ENCODE results near the gene LRP5. TPM values are rescaled to one million over a fixed set of nuclear protein-coding genes. Genes with fewer than 3 reads are reported as not detected.

The LRP5 gene
- total and polyA plus RNA-seq, 4 experiments from 2014 or later = 0.61 to 1.9 (median 1.4) TPM; not detected in 1

DNA sequence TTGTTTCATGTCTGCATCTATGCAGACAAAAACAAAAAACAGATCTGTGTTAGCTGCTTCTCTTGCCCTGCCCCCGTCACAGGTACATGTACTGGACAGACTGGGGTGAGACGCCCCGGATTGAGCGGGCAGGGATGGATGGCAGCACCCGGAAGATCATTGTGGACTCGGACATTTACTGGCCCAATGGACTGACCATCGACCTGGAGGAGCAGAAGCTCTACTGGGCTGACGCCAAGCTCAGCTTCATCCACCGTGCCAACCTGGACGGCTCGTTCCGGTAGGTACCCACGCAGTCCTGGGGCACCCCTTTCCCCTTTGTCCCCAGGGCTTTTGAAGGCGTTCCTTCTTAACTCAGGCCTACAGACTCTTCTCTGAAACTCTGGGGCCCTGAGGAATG lies 45.2 kb downstream of the LRP5 start:
- intact Hi-C loops (cut with micrococcal nuclease) = no loop called here
- no peaks in the 10 kb centered on the region for H3K9me3 ChIP-seq (ENCODE audit: control insufficient read depth in 1 of 2, low read length in 2 of 2)
- H3K27ac ChIP-seq (ENCODE audit: low read depth, low read length) = no peak overlapping the region
- Mint-ChIP-seq H3K4me3 (no peak overlapping the region), H3K9me3 (peaks cover 0 to 5% (median 0%) of the 10 kb centered on the region in 8 donors), H3K27ac (no peak overlapping the region), H3K36me3 (no peaks in the 10 kb centered on the region), H3K27me3 (no peaks in the 10 kb centered on the region), H3K4me1 (no peaks in the 10 kb centered on the region)
- H3K4me3 ChIP-seq (ENCODE audit: low read length in 2 of 2) = no peak overlapping the region
- no peaks in the 10 kb centered on the region for H3K27me3 ChIP-seq (ENCODE audit: insufficient read depth, low read length)
- no peak for DNase-seq
- no peaks in the 10 kb centered on the region for H3K4me1 ChIP-seq (ENCODE audit: insufficient read depth, low read length)
- ChIA-PET POLR2A (ENCODE audit: partially characterized antibody) (no interaction called here), CTCF (ENCODE audit: partially characterized antibody) (no interaction called here)
- no peaks in the 10 kb centered on the region for H3K36me3 ChIP-seq (ENCODE audit: insufficient read depth, low read length)

DNA sequence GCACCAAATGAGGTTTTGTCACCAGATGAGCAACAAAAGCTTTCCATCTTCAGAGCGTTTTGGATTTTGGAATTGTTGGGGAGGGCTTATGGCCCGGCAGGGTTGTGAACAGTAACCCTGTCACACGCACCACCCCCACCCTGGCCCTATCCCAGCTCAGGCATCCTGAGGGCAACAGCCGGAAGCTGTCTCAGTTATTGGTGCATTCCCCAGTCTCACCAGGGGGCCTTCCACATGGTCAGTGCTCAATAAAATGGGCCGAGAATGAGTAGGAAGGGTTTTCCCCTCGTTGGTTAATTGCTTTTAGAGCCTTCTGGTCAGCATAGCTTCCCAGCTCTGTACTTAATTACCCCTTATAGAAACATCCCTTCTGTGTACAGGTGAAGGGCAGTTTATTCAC lies 46.0 kb downstream of the LRP5 start:
- no peak overlapping the region for H3K4me3 ChIP-seq (ENCODE audit: low read length in 2 of 2)
- no peak overlapping the region for H3K4me3 Mint-ChIP-seq
- H3K36me3 ChIP-seq (ENCODE audit: insufficient read depth, low read length) = no peaks in the 10 kb centered on the region
- ChIA-PET POLR2A (ENCODE audit: partially characterized antibody) (no interaction called here), CTCF (ENCODE audit: partially characterized antibody) (no interaction called here)
- DNase-seq = no peak
- H3K27ac Mint-ChIP-seq = no peak overlapping the region
- peaks cover 0 to 5% (median 0%) of the 10 kb centered on the region in 8 donors for H3K9me3 Mint-ChIP-seq
- H3K27me3 ChIP-seq (ENCODE audit: insufficient read depth, low read length) = no peaks in the 10 kb centered on the region
- H3K27ac ChIP-seq (ENCODE audit: low read depth, low read length) = no peak overlapping the region
- H3K4me1 ChIP-seq (ENCODE audit: insufficient read depth, low read length) = no peaks in the 10 kb centered on the region
- no peaks in the 10 kb centered on the region for H3K36me3 Mint-ChIP-seq
- H3K9me3 ChIP-seq (ENCODE audit: control insufficient read depth in 1 of 2, low read length in 2 of 2) = no peaks in the 10 kb centered on the region
- no peaks in the 10 kb centered on the region for H3K4me1 Mint-ChIP-seq
- intact Hi-C loops (cut with micrococcal nuclease) = no loop called here
- no peaks in the 10 kb centered on the region for H3K27me3 Mint-ChIP-seq

DNA sequence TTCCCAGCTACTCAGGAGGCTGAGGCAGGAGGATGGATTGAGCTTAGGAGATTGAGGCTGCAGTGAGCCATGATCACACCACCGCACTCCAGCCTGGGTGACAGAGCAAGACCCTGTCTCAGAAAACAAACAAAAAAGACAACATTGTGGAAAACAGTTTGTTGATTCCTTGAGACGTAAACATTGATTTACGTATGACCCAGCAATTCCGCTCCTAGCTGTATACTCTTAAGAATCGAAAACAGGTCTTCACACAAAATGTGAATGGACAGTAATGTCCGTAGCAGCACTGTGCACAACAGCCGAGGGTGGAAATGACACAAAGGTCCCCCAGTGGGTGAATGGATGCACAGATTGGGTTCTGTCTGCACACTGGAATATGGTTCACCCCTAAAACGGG lies 49.3 kb downstream of the LRP5 start:
- Mint-ChIP-seq H3K27ac (no peak overlapping the region), H3K9me3 (peaks cover 0 to 5% (median 0%) of the 10 kb centered on the region in 8 donors), H3K36me3 (no peaks in the 10 kb centered on the region), H3K27me3 (no peaks in the 10 kb centered on the region), H3K4me3 (no peak overlapping the region), H3K4me1 (peaks cover 0 to 6% (median 0%) of the 10 kb centered on the region in 4 donors)
- intact Hi-C loops (cut with micrococcal nuclease) = no loop called here
- H3K4me1 ChIP-seq (ENCODE audit: insufficient read depth, low read length) = no peaks in the 10 kb centered on the region
- H3K9me3 ChIP-seq (ENCODE audit: control insufficient read depth in 1 of 2, low read length in 2 of 2) = no peaks in the 10 kb centered on the region
- ChIA-PET POLR2A (ENCODE audit: partially characterized antibody) (no interaction called here), CTCF (ENCODE audit: partially characterized antibody) (no interaction called here)
- H3K27ac ChIP-seq (ENCODE audit: low read depth, low read length) = no peak overlapping the region
- no peaks in the 10 kb centered on the region for H3K36me3 ChIP-seq (ENCODE audit: insufficient read depth, low read length)
- H3K4me3 ChIP-seq (ENCODE audit: low read length in 2 of 2) = no peak overlapping the region
- no peak for DNase-seq
- H3K27me3 ChIP-seq (ENCODE audit: insufficient read depth, low read length) = no peaks in the 10 kb centered on the region

DNA sequence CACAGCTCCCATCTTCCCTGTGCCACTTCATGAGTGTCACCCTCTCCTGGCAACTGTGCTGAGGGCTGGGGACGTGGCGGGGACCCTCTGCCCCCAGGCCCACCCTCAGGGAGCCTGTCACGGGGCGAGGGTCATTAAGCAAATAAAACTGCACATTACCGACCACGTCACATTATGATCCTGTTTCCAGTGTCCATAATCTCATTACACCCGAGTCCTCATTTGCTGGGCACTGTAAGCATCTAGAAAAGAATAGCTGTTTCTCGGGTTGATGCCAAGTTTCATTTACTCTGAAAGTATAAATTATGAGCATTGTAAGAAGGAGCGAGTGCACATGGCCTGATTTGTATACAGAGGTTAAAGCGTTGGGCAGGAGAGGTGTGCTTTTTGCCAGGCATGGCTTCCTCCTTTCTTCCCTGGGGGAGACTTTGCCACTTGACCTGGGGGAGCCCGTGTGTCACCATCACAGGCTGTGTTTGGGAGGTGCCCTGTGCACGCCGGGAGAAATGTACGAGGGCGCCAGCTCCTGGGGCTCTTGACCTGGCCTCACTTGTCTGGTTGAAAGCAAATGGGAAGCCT lies 50.5 kb downstream of the LRP5 start:
- ChIA-PET POLR2A (ENCODE audit: partially characterized antibody) (no interaction called here), CTCF (ENCODE audit: partially characterized antibody) (no interaction called here)
- Histone ChIP-seq H3K9me3 (ENCODE audit: control insufficient read depth in 1 of 2, low read length in 2 of 2) (no peaks in the 10 kb centered on the region), H3K27ac (ENCODE audit: low read depth, low read length) (no peak overlapping the region), H3K36me3 (ENCODE audit: insufficient read depth, low read length) (no peaks in the 10 kb centered on the region), H3K4me3 (ENCODE audit: low read length in 2 of 2) (no peak overlapping the region), H3K27me3 (ENCODE audit: insufficient read depth, low read length) (no peaks in the 10 kb centered on the region), H3K4me1 (ENCODE audit: insufficient read depth, low read length) (no peaks in the 10 kb centered on the region)
- no peak for DNase-seq
- peak overlapping the region in 1 of 7 donors; percentile 8 for H3K27ac Mint-ChIP-seq
- peaks cover 0 to 6% (median 0%) of the 10 kb centered on the region in 4 donors for H3K4me1 Mint-ChIP-seq
- intact Hi-C loops (cut with micrococcal nuclease) = no loop called here
- H3K27me3 Mint-ChIP-seq = no peaks in the 10 kb centered on the region
- no peak overlapping the region for H3K4me3 Mint-ChIP-seq
- no peaks in the 10 kb centered on the region for H3K36me3 Mint-ChIP-seq
- peaks cover 0 to 6% (median 0%) of the 10 kb centered on the region in 8 donors for H3K9me3 Mint-ChIP-seq

DNA sequence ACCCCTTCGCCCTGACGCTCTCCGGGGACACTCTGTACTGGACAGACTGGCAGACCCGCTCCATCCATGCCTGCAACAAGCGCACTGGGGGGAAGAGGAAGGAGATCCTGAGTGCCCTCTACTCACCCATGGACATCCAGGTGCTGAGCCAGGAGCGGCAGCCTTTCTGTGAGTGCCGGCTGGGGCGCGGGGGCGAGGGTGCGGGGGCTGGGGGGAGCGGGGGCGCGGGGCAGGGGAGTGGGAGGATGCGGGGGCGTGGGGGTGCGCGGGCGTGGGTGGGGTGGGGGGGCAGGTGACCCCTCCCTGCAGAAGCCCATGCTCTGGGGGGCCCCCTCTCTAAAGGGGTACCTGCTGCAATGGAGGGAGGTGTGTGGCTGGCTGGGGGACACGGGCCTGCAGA lies 51.4 kb downstream of the LRP5 start:
- Histone ChIP-seq H3K4me3 (ENCODE audit: low read length in 2 of 2) (no peak overlapping the region), H3K27me3 (ENCODE audit: insufficient read depth, low read length) (no peaks in the 10 kb centered on the region), H3K4me1 (ENCODE audit: insufficient read depth, low read length) (no peaks in the 10 kb centered on the region), H3K9me3 (ENCODE audit: control insufficient read depth in 1 of 2, low read length in 2 of 2) (no peaks in the 10 kb centered on the region), H3K36me3 (ENCODE audit: insufficient read depth, low read length) (no peaks in the 10 kb centered on the region), H3K27ac (ENCODE audit: low read depth, low read length) (no peak overlapping the region)
- Mint-ChIP-seq H3K27ac (no peak overlapping the region), H3K4me1 (peaks cover 0 to 6% (median 0%) of the 10 kb centered on the region in 4 donors), H3K9me3 (peaks cover 0 to 6% (median 0%) of the 10 kb centered on the region in 8 donors), H3K4me3 (no peak overlapping the region), H3K36me3 (no peaks in the 10 kb centered on the region), H3K27me3 (no peaks in the 10 kb centered on the region)
- ChIA-PET POLR2A (ENCODE audit: partially characterized antibody) (no interaction called here), CTCF (ENCODE audit: partially characterized antibody) (no interaction called here)
- intact Hi-C loops (cut with micrococcal nuclease) = no loop called here
- no peak for DNase-seq

DNA sequence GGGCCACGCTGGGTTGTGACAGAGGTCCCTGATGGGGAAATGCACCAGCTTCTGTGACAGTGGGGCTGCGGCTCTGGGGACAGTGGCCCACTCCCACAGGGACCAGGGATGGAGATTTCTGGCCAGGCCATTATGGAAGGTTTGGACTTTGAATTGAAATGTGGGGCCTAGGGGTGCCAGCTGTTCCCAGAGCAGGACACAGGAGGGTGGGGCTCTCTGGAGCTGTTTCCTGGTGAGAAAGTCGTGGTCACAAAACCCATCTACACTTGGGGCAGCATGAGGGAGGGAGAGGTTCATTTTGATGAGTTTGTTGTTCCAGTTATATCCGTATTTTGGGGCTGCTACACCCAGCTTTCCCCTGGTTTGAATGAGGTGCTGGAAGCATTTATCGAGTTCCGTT lies 52.2 kb downstream of the LRP5 start:
- Histone ChIP-seq H3K36me3 (ENCODE audit: insufficient read depth, low read length) (no peaks in the 10 kb centered on the region), H3K4me1 (ENCODE audit: insufficient read depth, low read length) (no peaks in the 10 kb centered on the region), H3K9me3 (ENCODE audit: control insufficient read depth in 1 of 2, low read length in 2 of 2) (no peaks in the 10 kb centered on the region), H3K27ac (ENCODE audit: low read depth, low read length) (no peak overlapping the region), H3K27me3 (ENCODE audit: insufficient read depth, low read length) (no peaks in the 10 kb centered on the region), H3K4me3 (ENCODE audit: low read length in 2 of 2) (no peak overlapping the region)
- Mint-ChIP-seq H3K4me1 (peaks cover 0 to 6% (median 0%) of the 10 kb centered on the region in 4 donors), H3K4me3 (no peak overlapping the region), H3K27ac (no peak overlapping the region), H3K36me3 (no peaks in the 10 kb centered on the region), H3K9me3 (peaks cover 0 to 2% (median 0%) of the 10 kb centered on the region in 8 donors), H3K27me3 (no peaks in the 10 kb centered on the region)
- intact Hi-C loops (cut with micrococcal nuclease) = no loop called here
- POLR2A ChIA-PET (ENCODE audit: partially characterized antibody) = no interaction called here
- DNase-seq = no peak
- CTCF ChIA-PET (ENCODE audit: partially characterized antibody) = interaction anchor here (1.0 kb wide), 1 partner anchor 107 kb away, joined by 4 read pairs; no protein-coding TSS in a partner anchor

DNA sequence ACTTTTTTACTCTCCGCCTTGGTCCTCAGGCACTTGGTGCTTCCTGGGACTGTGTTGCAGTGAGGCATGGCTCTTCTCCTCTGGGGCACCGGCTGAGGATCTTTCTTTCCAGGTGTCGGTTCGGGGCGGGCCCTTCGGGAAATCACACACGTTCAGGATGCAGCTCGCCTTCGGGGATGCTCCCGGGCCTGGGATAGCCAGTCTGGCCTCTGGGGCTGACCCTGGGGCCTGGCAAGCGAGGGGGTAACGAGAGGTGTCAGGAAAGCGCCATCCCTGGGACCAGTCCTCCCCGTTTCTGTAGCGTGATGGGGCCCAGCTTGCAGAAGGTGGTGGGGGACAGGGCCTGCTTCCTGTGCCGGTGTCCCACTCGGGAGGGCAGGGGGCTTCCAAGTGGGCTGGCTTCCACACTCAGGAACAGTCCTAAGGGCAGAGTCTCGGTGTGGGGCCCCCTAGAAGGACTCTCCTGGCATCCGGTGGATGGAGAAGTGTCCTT lies 53.6 kb downstream of the LRP5 start:
- Mint-ChIP-seq H3K4me3 (no peak overlapping the region), H3K9me3 (peaks cover 0 to 2% (median 0%) of the 10 kb centered on the region in 8 donors), H3K27ac (no peak overlapping the region), H3K27me3 (no peaks in the 10 kb centered on the region), H3K36me3 (no peaks in the 10 kb centered on the region), H3K4me1 (peaks cover 0 to 6% (median 0%) of the 10 kb centered on the region in 4 donors)
- Histone ChIP-seq H3K9me3 (ENCODE audit: control insufficient read depth in 1 of 2, low read length in 2 of 2) (no peaks in the 10 kb centered on the region), H3K36me3 (ENCODE audit: insufficient read depth, low read length) (no peaks in the 10 kb centered on the region), H3K27me3 (ENCODE audit: insufficient read depth, low read length) (no peaks in the 10 kb centered on the region), H3K4me3 (ENCODE audit: low read length in 2 of 2) (no peak overlapping the region), H3K27ac (ENCODE audit: low read depth, low read length) (no peak overlapping the region), H3K4me1 (ENCODE audit: insufficient read depth, low read length) (no peaks in the 10 kb centered on the region)
- ChIA-PET POLR2A (ENCODE audit: partially characterized antibody) (no interaction called here), CTCF (ENCODE audit: partially characterized antibody) (interaction anchor here (0.6 kb wide), 1 partner anchor 37 kb away, joined by 3 read pairs; no protein-coding TSS in a partner anchor)
- DNase-seq = no peak
- intact Hi-C loops (cut with micrococcal nuclease) = no loop called here

Data from CD4-positive, alpha-beta memory T cell (primary cell).